Erythroblast (primary cell): ENCODE measurements around the gene PARD3.

Experiments used
- GATA1 ChIP-seq: IDR thresholded peaks from 2 replicates; pipeline ENCODE4 v1.6.1; 2011; ENCODE audit warnings: low read depth, mild to moderate bottlenecking, control low read depth, low read length, moderate library complexity
- POLR2A ChIP-seq: IDR thresholded peaks from 2 replicates; pipeline ENCODE4 v1.6.1; 2011; ENCODE audit warnings: mild to moderate bottlenecking, low read length

DNA sequence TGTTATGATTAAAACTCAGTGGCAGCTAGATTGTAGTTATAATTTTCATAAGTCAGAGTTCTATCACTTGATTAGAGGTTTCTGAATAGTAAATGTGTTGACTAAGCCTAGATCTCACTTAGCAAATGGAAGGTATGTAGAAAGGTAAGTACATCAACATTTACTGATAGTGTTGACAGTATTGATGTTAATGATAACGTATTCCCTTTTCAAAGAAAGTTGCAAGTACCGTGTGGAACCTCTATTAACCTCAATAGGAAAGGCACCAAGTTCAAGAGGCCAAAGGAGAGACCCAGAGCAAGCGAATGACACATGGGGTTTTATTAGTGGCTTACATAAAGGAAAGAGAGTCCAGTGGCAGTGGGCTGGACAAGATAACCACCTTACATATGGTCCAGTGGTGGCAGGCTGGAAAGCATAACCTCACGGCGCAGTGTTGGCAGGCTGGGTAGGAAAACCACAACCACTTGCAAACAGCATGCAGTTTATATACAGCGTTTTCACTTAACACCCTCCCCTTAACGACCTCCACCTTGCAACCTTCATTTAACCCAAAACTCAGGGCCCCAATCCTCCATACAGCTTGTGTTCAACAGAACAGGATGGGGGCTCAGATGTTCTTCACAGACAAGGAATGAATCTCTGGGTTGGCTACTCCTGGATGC is 611.0 kb downstream of the PARD3 start:
- TF ChIP-seq POLR2A, result no peak
- TF ChIP-seq GATA1, result no peak
